HFFc6 (cell line): ENCODE results near the gene WRNIP1. TPM values are rescaled to one million over a fixed set of nuclear protein-coding genes. Genes with fewer than 3 reads are reported as not detected.

ENCODE experiments used
- DNase-seq: peaks from one replicate; pipeline ENCODE4 v3.0.0-alpha.2; 2018
- H3K27ac Mint-ChIP-seq: 2 replicates; pipeline ENCODE4 v1.8.0; 2020; ENCODE audit warnings: mild to moderate bottlenecking, mixed read lengths
- H3K27me3 Mint-ChIP-seq: 2 replicates; pipeline ENCODE4 v1.8.0; 2021; ENCODE audit warnings: mild to moderate bottlenecking, moderate library complexity, mixed read lengths; ENCODE audit not compliant: insufficient read depth
- H3K36me3 Mint-ChIP-seq: 2 replicates; pipeline ENCODE4 v1.8.0; 2021; ENCODE audit warnings: low read depth, mixed read lengths
- H3K4me1 Mint-ChIP-seq: 2 replicates; pipeline ENCODE4 v1.8.0; 2020; ENCODE audit warnings: low read depth, mixed read lengths
- H3K4me3 Mint-ChIP-seq: 2 replicates; pipeline ENCODE4 v1.8.0; 2020; ENCODE audit warnings: mild to moderate bottlenecking, moderate library complexity, mixed read lengths
- H3K9me3 Mint-ChIP-seq: 2 replicates; pipeline ENCODE4 v1.8.0; 2020; ENCODE audit warnings: mild to moderate bottlenecking, mixed read lengths
- total RNA-seq, 6 experiments: library from RNA; stranded (reverse); fragmentation: NEBNext Ultra II Directional; extraction: Animal tissue kit (Norgen Biotek cat#: 25700); gene quantifications; 2 replicates in 1 of 6; 3 replicates in 5 of 6; pipeline ENCODE4 v1.2.3, GENCODE V29; 2021
- TF ChIP-seq, protein P1 (sequence below): fragments of 200-600 bp; sonication (generic); IDR thresholded peaks from 2 replicates; pipeline ENCODE4 v1.5.0; 2021; ENCODE audit warnings: antibody characterized with exemption, mild to moderate bottlenecking

The WRNIP1 gene
- total RNA-seq, 6 experiments from 2014 or later = 31.9 to 40.4 (median 33.5) TPM

DNA sequence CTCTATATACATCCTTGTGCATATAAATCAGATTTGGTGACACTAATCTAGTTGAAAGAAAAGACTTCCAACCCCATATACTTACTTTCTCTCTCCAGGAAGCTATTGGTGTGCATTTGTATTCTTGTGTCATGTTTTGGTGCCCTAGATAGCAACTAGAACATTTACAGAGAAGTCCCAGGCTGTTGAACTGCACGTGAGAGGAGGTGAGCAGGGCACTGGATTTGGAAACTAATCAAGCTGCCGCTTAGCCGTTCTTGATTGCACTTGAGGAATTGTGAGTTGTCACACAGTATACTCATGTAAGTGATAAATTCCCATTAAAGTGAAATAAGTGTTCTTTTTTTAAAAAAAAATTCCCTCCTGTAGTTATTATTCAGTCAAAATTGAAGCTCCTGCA is 7.6 kb downstream of the WRNIP1 start:
- Mint-ChIP-seq H3K4me3 (no peak overlapping the region), H3K27me3 (0 out of 2 replicates have a peak, but pooled peaks cover 1% of the 10 kb centered on the region), H3K27ac (no peak overlapping the region), H3K36me3 (peaks cover 20% of the 10 kb centered on the region), H3K9me3 (no peaks in the 10 kb centered on the region), H3K4me1 (peaks cover 49% of the 10 kb centered on the region)
- no peak for DNase-seq
- TF ChIP-seq, protein P1, sequence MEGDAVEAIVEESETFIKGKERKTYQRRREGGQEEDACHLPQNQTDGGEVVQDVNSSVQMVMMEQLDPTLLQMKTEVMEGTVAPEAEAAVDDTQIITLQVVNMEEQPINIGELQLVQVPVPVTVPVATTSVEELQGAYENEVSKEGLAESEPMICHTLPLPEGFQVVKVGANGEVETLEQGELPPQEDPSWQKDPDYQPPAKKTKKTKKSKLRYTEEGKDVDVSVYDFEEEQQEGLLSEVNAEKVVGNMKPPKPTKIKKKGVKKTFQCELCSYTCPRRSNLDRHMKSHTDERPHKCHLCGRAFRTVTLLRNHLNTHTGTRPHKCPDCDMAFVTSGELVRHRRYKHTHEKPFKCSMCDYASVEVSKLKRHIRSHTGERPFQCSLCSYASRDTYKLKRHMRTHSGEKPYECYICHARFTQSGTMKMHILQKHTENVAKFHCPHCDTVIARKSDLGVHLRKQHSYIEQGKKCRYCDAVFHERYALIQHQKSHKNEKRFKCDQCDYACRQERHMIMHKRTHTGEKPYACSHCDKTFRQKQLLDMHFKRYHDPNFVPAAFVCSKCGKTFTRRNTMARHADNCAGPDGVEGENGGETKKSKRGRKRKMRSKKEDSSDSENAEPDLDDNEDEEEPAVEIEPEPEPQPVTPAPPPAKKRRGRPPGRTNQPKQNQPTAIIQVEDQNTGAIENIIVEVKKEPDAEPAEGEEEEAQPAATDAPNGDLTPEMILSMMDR = no peak

DNA sequence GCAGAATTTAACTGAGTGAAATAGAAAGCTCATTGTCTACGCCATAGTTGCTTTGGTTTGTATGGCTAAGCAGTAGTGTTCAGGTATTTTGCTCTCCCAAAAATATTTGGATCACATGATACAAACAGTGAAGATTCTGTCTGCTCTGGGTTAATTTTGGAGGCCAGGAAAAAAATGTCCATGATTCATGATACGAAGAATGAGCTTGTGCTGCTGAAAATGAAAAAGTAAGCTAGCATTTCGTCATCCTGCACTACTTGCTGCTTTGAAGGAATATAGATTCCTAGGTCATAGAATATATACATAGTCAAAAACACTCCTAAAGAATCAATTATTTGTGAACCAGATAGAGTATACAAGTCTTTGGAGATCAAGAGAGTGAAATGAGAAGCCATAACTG is 8.3 kb downstream of the WRNIP1 start:
- peak; percentile 26 for DNase-seq
- H3K36me3 Mint-ChIP-seq = peaks cover 19% of the 10 kb centered on the region
- peak overlapping the region; percentile 68 for H3K27ac Mint-ChIP-seq
- peaks cover 43% of the 10 kb centered on the region for H3K4me1 Mint-ChIP-seq
- TF ChIP-seq, protein P1 = no peak
- no peak overlapping the region for H3K4me3 Mint-ChIP-seq
- H3K9me3 Mint-ChIP-seq = no peaks in the 10 kb centered on the region
- no peaks in the 10 kb centered on the region for H3K27me3 Mint-ChIP-seq

DNA sequence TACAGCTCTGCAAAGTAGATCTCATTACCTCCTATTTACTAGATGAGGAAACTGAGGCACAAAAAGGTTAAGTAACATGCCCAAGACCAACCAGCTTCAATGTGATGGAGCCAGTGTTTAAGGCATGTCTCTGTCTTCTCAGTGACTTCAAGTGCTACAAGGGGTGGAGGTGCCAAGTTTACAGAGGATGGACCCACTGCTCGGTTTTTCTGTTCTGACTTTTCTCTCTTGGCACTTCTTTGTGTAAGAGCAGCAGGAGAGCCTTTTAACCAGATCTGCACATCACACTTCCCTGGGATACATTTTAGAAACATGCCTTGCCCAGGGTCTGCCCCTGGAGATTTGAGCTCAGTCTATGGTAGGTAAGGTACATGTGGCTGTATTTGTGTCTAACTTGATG is 9.8 kb downstream of the WRNIP1 start:
- TF ChIP-seq, protein P1 = no peak
- no peak overlapping the region for H3K27ac Mint-ChIP-seq
- no peaks in the 10 kb centered on the region for H3K9me3 Mint-ChIP-seq
- DNase-seq = no peak
- H3K27me3 Mint-ChIP-seq = no peaks in the 10 kb centered on the region
- peaks cover 27% of the 10 kb centered on the region for H3K4me1 Mint-ChIP-seq
- no peak overlapping the region for H3K4me3 Mint-ChIP-seq
- peaks cover 14% of the 10 kb centered on the region for H3K36me3 Mint-ChIP-seq

DNA sequence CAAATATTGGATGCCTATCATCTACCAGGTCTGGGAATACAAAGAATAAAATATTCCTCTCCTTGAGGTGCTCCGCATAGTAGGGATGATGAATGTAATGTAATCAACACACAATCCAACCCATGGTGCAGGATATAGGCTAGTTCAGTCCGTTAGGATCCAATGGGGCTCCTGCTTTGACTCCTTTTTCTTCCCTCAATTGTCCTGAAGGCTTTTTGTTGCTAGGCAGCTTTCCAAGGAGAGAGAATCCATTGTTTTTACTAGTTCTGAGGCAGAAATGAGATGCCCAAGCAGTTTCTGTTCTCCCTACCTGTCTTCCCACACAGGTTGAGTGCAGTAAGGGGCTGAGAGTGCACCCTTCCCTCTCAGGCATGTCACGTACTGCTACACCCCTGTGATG is 12.1 kb downstream of the WRNIP1 start:
- TF ChIP-seq, protein P1 = no peak
- DNase-seq = no peak
- Mint-ChIP-seq H3K27me3 (peaks cover under 1% of the 10 kb centered on the region; the same call in 1 of the 2 replicates), H3K36me3 (peaks cover 14% of the 10 kb centered on the region), H3K27ac (no peak overlapping the region), H3K4me3 (no peak overlapping the region), H3K9me3 (no peaks in the 10 kb centered on the region), H3K4me1 (peaks cover 13% of the 10 kb centered on the region)

DNA sequence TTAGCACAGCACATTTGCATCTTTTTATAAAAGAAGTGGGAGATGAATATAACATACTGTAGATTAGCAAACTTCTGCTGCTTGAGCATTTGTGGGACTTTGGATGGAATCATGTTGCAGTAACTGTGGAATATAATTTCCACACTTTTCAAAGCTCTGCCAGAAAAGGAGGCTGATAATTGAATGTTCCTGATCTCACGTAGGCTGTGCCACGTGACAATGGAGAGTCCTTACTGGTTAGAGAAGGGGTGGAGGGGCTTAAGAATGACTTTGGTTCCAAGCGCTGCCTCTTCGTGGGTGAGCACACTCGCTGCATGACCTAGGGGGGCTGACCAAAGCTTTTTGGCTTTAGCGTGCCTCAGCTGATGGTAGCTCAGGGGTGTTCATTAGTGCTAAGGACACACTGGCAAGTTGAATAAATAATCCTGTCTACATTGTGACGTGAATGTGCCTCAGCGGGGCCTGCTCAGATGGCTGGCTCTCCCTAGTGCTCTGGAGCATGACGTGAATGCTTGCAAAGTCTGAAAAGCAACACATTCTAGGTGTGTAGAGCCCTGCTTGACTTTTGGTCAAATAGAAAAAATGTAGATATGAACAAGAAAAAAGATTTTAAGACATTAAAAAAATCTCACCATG is 15.0 kb downstream of the WRNIP1 start:
- Mint-ChIP-seq H3K27me3 (peaks cover 2% of the 10 kb centered on the region; the same call in 1 of the 2 replicates), H3K9me3 (no peaks in the 10 kb centered on the region), H3K4me1 (no peaks in the 10 kb centered on the region), H3K36me3 (peaks cover 4% of the 10 kb centered on the region; the same call in 1 of the 2 replicates), H3K4me3 (no peak overlapping the region), H3K27ac (no peak overlapping the region)
- DNase-seq = no peak
- TF ChIP-seq, protein P1 = no peak
